HK-2 (cell line): ENCODE data around the gene LSM3.
A peak's percentile ranks its signal among the peaks of the same experiment; 100 is the strongest.

ENCODE experiments used
- DNase-seq: peaks from one replicate; pipeline ENCODE4 v3.0.0-alpha.2; 2018; ENCODE audit not compliant: unreplicated experiment

The LSM3 gene

DNA sequence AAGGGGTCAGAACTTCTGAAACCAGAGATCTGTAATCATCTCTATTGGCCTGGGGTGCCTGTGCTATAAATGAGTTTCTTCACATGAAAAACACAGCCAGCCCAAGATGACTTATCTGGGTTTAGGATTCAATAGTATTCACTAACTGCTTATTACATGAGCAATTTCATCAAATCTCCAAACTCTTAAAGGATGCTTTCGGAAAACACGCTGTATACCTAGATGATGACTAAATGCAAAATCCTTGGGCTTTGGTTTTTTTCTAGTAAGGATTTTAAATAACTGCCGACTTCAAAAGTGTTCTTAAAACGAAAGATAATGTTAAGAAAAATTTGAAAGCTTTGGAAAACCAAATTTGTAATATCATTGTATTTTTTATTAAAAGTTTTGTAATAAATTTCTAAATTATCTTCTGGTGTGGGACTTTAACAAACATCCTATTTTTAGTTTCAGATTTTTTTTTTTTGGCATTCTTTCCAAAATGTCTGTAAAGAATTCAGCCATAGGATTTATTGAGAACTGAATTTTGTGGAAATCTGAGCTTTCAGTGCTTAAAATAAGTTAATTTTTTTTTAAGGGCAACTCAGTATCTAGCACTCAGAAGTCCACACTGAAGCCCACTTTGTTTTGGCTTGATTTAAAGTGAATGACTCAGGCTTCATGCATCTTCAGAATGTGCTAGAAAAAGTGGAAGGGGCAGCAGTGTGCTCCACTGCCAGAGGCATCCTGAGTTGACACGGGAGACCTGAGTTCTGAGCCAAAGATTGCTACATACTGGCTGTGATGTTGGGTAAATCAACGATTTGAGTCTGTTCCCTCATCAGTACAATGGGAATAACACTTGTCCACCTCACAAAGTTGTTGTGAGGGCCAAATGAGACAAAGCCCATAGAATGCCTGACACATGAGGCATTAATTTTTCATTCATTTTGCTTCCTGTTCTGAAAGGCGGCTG lies 35.1 kb upstream of the LSM3 start:
- DNase-seq, result peak; percentile 38

GRCh38 chr3:14144423-14145075 lies 34.1 kb upstream of the LSM3 start:
- peak; percentile 41 for DNase-seq

DNA sequence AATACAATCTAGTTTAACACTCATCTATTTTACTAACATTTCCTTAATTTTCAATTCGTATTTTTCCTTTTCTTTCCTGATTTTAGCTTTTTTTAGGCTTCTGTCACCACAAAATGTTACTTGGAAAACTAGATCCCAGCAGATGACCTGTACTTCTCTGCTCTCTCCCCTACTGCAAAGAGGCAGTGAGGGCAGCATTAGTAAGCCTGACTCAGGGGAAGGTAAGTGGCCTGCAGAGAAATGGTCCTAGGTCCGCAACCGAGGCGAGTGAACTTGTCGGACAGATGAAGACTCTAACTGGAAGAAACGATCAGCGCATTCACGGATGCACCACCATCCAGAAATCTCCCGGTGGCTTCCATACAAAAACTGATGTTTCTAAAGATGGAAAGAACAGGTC lies 33.4 kb upstream of the LSM3 start:
- DNase-seq, result no peak

DNA sequence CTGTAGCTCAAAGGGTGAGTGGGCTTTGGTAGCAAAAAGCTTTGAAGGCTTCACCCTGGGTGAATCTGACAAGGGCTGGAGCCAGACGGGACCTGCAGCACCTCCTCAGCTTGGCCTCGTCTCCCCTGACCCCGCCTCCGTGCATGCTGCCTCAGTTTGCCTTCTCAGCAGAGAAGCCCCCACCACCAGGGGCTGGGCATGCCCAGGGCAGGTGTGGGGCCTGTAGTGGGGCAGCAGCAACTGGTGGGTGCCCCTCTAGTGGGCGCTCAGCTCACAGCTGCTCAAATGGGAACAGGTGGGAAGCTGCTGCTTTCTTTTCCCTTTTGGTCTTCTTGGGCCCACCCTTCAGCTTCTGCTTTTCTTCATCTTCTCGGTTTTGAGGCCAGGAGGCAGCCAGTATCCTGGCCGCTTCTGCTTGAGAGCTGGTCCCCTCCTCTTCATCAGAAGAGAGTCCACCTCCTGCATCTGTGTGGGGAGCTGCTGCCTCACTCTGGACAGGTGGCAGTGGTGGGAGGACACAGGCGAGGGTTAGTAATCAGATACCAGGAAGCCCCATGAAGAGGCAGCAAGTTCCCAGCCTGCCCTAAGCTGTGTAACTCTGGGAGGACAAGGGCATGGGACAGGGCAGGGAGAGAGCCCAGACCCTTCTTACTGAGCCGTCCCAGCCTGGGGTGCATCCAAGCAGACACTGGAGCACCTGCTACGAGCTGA lies 32.8 kb upstream of the LSM3 start:
- DNase-seq, result no peak

- DNase-seq, result no peak
Observed at GRCh38 chr3:14146381-14147065, 32.1 kb upstream of the LSM3 start.

DNA sequence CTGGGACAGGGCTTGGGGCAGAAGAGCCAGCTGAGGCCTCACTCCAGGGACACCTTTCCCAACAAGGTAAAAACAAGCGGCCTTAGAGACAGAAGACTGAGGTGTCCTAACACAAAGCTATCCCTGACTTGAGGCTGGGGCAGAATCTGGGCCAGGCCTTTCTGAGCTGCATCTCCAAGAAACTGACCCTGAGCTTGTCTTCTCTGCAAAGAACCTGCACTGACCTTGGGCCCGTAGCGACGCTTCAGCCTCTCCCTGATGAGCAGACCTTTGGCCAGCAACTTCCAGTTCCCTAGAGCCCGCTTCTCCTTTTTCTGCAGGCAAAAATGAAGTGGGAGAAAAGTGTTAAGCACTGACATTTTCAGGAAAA lies 31.6 kb upstream of the LSM3 start:
- no peak for DNase-seq

- DNase-seq, result no peak
Observed at GRCh38 chr3:14147617-14148016, 31.0 kb upstream of the LSM3 start.

DNA sequence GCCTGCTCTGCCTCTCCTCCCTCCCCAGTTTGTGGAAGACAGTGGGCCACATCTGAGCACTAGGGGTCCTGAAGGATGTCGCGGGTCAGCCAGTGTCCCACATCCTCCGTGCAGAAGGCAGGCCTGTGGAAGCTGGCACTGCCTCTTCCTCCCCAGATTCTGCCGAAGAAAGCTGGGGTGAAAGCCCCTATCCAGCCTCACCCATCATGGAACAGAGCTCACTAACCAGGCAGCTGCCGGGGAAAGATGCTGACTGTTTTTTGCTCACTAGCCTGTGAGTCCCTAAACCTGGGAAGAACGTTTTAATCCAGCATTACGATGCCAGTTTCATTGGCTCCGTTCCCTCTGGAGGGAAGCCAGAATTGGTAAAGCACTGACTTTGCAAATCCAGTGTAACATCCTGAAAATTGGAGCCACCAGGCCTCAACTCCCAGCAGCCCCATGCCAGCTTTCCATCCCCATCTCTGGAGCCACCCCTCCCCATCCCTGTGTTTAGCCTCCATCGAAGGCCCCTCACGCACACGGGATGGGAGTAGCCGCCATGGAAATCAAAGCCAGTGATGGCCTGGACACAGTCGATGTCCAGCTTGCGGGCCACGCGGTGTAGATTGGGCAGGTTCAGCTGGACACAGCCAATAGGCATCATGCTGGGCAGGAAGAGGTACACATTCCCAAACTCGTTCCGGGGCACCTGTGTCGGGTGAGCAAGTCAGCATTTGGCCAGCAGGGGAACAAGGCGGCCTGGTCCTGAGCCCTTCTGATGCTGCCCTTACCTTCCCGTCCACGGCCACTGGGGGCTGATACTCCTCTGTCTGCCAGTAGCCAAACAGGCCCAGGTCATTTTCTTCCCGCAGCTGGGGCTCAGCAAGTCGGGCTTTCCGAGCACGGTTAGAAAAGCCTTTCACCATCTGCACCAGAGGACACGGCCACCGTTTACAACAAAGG lies 30.3 kb upstream of the LSM3 start:
- no peak for DNase-seq

- no peak for DNase-seq
Observed at GRCh38 chr3:14150078-14150477, 28.5 kb upstream of the LSM3 start.

DNA sequence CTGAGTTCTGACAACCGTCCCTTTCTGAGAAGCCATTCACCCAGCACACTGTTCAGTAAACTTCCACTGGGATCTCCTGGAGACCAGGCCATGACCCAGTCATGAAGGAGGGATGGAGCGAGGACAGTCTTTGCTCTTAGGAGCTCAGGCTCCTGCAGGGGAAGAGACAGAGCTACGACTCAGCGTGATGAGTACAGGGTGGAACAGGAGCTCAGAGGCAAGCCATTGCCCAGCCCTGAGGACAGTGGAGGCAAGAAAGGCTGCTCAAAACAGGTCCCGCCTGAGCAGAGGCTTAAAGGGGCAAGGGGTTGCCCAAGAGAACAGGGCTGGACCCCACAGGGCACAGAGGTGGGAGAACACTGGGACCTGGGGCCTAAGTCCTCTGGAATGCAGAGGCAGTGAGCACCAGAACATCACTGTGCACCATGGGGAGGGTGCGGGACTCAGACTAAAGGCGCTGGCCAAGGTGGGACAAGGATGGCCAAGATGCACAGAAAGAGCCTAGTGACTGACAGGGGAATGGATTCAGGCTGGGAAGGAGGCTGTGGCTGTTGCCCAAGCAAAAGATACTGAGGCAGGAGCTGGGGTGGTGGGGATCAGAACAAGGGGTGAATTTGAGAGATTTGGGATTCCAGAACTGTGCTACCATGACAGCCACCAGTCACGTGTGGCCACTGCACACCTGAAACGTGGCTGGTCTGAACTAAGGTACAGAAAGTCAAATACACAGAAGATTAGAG lies 28.0 kb upstream of the LSM3 start:
- DNase-seq, result no peak

- no peak for DNase-seq
Observed at GRCh38 chr3:14151471-14152083, 27.0 kb upstream of the LSM3 start.

- DNase-seq, result no peak
Observed at GRCh38 chr3:14152233-14152962, 26.2 kb upstream of the LSM3 start.

DNA sequence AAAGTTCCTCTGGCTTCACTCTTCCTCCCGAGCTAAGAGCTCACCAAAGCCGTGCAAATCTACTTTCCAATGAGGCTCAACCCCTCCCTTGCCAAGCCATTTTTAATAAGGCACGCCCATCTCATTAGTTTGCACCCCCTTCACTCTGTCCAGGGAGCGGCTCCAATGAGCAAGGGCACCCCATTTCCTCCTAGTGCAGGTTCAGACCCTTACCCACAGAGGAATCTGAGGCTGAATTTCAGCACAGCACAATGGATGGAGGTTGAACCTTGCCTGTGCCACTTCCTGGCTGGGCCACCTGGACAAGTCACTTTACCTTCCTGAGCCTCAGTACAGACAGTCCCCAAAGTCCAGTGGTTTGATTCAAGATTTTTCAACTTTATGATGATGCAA lies 25.7 kb upstream of the LSM3 start:
- DNase-seq, result no peak

- DNase-seq, result no peak
Observed at GRCh38 chr3:14153663-14154062, 25.0 kb upstream of the LSM3 start.

GRCh38 chr3:14154276-14154675 lies 24.3 kb upstream of the LSM3 start:
- no peak for DNase-seq

- DNase-seq, result no peak
Observed at GRCh38 chr3:14154895-14155440, 23.6 kb upstream of the LSM3 start.

DNA sequence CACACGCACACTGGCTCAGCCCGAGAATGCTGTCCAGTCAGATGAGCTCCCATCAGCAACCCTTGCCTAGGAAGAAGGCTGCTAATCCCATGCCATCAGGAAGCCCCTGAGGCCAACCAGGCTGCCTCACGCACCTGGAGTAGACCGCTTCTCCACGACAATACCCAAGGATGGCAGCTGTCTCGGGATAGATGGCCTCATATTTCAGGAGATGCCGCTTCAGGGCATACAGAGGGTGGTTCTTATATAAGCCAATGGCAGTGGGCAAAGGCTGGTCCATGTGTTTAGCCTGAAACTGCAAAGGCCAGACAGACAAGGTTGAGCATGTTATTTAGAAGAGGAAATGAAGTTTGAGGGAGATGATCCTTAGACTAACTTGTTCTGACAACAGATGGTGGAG lies 22.4 kb upstream of the LSM3 start:
- no peak for DNase-seq

- DNase-seq, result no peak
Observed at GRCh38 chr3:14156843-14157561, 21.6 kb upstream of the LSM3 start.
